LNCaP clone FGC (cell line): ENCODE measurements around the gene SLC44A4.

ENCODE experiments used
- DNase-seq: peaks from one replicate; pipeline ENCODE4 v3.0.0-alpha.2; 2011; ENCODE audit warnings: low read depth
- H3K4me3 ChIP-seq: 2 replicates; pipeline ENCODE4 v1.5.1; 2011; ENCODE audit warnings: mild to moderate bottlenecking, low read depth, low read length, control low read depth
- TF ChIP-seq, protein P1 (sequence below): IDR thresholded peaks from 2 replicates; pipeline ENCODE4 v1.5.1; 2012; ENCODE audit warnings: mild to moderate bottlenecking; ENCODE audit not compliant: control insufficient read depth, insufficient read depth; ENCODE audit errors: extremely low read depth

SLC44A4 gene

DNA sequence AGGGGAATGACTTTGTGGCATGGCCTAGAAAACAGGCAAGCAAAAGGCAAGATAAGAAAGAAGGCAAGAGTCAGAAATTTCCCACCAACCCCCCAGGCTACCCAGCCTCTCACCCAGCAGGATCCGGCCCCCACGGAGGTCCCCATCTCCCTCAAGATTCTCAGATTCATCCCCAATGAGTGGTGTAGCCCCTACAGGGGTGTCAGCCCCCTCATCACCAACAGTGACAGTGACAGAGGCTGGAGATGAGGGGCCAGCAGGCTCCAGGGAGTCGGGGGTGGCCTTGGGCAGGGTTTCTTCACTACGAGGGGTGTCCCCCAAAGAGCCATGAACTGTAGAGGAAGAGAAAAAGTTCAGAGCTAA is 17.7 kb upstream of the SLC44A4 start:
- TF ChIP-seq, protein P1, sequence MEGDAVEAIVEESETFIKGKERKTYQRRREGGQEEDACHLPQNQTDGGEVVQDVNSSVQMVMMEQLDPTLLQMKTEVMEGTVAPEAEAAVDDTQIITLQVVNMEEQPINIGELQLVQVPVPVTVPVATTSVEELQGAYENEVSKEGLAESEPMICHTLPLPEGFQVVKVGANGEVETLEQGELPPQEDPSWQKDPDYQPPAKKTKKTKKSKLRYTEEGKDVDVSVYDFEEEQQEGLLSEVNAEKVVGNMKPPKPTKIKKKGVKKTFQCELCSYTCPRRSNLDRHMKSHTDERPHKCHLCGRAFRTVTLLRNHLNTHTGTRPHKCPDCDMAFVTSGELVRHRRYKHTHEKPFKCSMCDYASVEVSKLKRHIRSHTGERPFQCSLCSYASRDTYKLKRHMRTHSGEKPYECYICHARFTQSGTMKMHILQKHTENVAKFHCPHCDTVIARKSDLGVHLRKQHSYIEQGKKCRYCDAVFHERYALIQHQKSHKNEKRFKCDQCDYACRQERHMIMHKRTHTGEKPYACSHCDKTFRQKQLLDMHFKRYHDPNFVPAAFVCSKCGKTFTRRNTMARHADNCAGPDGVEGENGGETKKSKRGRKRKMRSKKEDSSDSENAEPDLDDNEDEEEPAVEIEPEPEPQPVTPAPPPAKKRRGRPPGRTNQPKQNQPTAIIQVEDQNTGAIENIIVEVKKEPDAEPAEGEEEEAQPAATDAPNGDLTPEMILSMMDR, result no peak
- peak overlapping the region; percentile 89 for H3K4me3 ChIP-seq
- DNase-seq, result no peak

DNA sequence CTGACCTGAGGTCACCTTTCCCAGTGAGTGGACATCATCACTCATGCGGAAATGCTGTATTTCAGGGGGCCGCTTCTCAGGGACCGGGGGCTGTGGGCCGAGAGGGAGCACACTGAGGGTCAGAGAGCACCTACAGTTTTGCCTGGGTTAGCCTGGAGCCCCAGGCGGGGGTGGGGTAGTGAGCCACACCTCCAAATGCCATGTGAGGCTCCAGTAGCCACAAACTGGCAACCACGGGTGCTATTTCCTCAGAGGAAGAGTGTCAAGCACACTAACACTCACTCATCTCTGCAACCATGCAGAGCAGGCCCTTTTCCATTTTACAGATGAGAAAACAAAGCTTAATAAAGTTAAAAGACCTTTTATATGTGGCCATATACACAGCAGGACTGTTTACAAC is 14.0 kb upstream of the SLC44A4 start:
- TF ChIP-seq, protein P1, result no peak
- H3K4me3 ChIP-seq, result no peak overlapping the region
- DNase-seq, result no peak

DNA sequence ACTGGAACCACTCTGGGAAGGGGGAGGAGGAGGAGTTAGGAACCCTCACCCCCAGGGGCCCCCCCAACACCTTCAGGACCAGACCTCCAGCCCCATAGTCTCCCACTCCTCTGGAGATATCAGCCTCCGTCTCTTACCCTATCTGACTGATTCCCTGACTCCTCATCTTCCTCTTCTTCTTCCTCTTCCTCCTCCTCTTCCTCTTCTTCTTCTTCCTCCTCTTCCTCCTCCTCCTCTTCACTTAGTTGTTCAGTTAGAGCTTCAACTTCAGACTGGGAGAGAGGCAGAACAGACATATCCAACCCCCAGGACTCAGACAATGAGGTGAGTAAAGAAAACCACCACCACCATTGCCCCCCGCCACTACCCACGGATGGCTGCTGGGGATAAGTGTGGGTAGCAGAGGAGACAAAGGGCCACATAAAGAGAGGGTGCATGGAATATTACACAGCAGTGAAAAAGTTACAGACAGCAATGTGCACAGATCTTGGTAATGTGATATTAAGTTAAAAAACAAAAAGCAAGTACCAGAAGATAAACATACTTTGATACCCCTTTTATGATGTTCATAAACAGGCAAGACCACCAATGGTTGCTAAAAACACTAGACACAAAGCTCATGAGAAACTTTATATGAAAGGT is 10.7 kb upstream of the SLC44A4 start:
- TF ChIP-seq, protein P1, result no peak
- no peak for DNase-seq
- H3K4me3 ChIP-seq, result no peak overlapping the region

DNA sequence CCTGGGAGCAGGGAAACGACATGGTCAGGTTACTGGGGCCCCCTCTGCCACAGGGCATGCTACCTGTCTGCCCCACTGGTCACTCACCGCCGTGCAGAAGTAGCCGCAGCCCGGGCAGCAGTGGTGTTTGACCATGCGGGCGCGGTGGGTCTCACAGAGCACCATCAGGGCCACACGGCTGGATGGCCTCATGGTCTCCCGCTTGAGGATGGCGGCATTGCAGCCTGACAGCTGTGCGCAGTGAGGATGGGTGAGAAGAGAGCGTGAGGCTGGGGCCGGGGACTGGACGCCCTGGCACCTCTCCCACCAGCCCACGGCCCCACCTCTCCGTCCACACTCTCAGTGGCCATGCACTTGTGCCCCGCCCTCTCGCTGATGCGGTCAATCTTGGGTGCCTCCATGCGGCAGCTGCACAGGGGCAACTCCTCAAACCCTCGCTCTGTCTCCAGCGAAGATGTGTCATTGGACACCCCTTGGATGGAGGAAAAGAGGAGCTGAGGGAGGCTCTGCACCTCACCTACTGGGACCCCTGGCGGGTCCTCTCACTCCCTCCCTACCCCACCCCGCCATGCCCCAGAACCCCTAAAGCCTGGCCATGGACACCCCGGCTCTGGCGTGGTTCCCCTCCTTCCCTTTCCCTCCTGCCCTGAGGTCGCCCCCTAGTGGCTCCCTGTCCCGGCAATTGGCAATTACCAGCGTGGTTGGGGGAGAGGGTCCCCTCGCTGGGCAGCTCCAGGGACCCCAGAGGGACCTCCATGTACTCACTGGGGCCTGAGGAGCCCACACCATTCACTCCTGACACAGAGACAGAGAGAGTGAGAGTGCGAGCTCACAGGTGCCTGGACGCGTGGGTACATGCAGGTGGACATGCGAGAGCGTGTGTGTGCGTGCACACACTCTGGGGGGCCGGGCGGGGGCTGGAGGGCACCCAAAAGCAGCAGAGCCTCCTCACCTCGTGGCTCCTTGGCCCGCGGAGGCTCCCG is 9.8 kb upstream of the SLC44A4 start:
- TF ChIP-seq, protein P1, result peak; percentile 69
- H3K4me3 ChIP-seq, result no peak overlapping the region
- DNase-seq, result no peak

DNA sequence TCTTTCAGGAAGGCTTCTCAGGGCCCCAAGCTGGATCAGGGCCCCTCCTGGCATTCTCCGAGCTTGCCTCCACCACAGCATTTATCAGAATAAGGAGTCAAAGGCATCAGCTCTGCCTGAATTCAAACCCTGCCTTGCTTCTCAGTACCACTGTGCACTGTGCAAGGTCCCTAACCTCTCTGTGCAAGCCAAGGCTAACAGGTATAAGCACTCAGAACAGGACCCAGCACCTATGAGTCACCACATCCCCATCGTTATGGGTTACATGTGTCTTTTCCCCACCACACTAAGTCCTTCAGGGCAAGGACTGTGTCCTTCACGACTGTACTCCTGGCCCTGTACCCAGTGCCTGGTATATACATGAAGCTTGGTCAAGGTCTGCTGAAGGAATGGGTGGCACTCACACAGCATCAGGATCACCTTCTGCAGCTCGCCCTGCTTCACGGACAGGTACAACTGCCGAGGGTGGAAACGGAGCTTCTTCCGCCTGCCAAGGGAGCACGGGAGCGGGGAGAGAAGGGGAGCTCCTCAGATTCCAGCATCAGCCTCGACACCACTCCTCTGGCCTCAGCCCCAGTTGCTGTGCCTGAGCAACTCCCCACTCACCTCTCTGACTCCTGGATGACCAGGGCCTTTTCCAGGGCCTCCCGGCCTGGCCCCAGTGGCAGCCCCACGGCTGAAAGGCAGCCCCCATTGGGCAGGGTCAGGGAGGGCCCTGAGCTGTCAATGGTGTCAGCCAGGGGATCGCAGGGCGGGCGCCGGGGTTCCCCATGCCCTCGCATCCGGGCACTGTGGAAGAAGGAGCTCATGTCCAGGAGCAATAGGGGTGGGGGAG is 8.6 kb upstream of the SLC44A4 start:
- TF ChIP-seq, protein P1, result no peak
- DNase-seq, result no peak
- no peak overlapping the region for H3K4me3 ChIP-seq

DNA sequence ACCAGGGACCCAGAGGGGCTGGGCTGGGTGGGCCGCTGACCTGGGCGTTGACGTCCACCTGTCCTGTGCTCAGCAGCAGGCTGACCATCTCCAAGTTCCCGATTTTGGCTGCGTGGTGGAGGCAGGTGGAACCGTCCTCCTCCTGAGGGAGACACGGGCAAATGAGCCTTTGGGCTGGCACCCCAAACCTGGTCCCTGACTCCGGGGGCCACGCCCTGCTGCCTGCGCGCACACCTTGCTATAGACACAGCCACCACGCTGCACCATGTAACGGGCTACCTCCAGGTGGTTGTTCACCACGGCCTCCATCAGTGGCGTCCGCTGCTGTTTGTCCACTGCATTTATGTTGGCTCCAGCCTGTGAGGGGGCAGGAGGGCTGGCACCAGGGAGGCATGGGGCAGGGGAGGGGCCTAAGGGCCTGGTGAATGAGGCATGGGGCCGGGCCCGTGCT is 7.8 kb upstream of the SLC44A4 start:
- no peak overlapping the region for H3K4me3 ChIP-seq
- no peak for DNase-seq
- TF ChIP-seq, protein P1, result no peak
